ENCODE results near the gene GH1. TPM values are rescaled to one million over a fixed set of nuclear protein-coding genes. Genes with fewer than 3 reads are reported as not detected.

The GH1 gene
- total RNA-seq, 1 donor from 2014 or later, result not detected

GRCh38 chr17:63929860-63930766 lies 11.5 kb upstream of the GH1 start:
- Histone ChIP-seq H3K27me3 (ENCODE audit: control insufficient read depth, insufficient read depth, low read length) (peaks cover 2% of the 10 kb centered on the region), H3K36me3 (ENCODE audit: control insufficient read depth, insufficient read depth, low read length) (no peaks in the 10 kb centered on the region), H3K4me3 (ENCODE audit: low read depth, low read length) (no peak overlapping the region)
- DNase-seq (ENCODE audit: low read depth), result no peak
- TF ChIP-seq, protein P1, sequence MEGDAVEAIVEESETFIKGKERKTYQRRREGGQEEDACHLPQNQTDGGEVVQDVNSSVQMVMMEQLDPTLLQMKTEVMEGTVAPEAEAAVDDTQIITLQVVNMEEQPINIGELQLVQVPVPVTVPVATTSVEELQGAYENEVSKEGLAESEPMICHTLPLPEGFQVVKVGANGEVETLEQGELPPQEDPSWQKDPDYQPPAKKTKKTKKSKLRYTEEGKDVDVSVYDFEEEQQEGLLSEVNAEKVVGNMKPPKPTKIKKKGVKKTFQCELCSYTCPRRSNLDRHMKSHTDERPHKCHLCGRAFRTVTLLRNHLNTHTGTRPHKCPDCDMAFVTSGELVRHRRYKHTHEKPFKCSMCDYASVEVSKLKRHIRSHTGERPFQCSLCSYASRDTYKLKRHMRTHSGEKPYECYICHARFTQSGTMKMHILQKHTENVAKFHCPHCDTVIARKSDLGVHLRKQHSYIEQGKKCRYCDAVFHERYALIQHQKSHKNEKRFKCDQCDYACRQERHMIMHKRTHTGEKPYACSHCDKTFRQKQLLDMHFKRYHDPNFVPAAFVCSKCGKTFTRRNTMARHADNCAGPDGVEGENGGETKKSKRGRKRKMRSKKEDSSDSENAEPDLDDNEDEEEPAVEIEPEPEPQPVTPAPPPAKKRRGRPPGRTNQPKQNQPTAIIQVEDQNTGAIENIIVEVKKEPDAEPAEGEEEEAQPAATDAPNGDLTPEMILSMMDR (IDR thresholded peaks at IDR 0.05; ENCODE audit: insufficient read depth, low read length, poor library complexity, severe bottlenecking), result no peak

DNA sequence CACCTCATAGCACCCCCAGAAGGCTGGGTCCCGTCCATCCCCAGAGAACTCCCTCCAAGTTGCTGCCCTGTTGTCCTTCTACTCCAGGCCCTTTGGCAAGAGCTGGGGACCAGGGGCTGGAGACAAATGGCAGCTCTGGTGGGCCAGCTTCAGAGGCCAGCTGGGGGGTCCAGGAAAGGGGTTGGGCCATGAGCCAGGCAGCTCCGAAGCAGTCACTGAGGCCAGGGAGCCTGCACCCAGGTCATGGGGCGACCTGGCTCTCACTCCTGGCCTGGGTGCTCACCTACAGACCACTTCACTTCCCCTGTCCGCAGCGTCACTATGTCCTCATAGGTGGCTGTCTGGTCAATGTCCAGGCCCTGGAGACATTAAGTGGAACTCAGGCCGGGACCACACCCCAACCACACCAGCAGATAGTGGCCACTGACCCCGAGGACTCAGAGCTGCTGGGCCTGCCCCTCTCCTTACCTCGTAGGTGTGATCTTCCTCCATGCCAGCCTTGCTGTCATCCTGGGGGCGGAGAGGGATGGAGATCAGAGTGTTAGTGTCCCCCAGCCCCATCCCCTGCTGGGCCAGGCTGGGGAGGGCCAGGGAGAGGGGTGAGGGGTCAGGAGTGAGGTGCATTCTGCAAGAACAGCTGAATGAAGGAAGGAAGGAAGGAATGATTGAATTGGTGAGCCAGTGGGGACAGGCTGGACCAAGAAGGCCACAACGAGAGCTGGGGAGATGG lies 10.5 kb upstream of the GH1 start:
- no peak overlapping the region for H3K4me3 ChIP-seq (ENCODE audit: low read depth, low read length)

DNA sequence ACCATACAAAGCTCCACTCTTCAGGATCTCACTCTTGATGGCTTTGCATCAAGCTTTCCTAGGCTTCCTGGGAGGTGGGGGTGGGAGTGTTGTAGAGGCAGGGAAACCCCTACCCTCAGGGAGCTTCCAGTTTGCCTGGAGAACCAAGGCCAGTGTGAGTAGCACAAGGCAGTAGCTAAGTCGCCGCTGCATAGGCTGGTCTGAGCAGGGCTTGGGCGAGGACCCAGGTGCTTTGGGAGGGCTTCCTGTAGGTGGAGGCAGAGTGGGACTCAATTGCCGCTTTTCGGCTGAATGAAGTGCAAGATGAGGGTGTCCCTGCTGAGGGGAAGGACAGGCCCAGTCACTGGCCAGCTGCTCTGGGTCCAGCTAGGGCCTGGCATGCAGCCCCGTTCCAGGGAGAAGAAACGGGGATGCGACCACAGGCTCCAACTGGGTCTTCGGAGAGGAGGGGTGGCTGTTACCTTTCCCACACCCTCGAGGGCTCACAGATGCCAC lies 9.6 kb upstream of the GH1 start:
- TF ChIP-seq, protein P1 (IDR thresholded peaks at IDR 0.05; ENCODE audit: insufficient read depth, low read length, poor library complexity, severe bottlenecking), result no peak
- no peak overlapping the region for H3K4me3 ChIP-seq (ENCODE audit: low read depth, low read length)
- H3K36me3 ChIP-seq (ENCODE audit: control insufficient read depth, insufficient read depth, low read length), result no peaks in the 10 kb centered on the region
- H3K27me3 ChIP-seq (ENCODE audit: control insufficient read depth, insufficient read depth, low read length), result no peaks in the 10 kb centered on the region
- DNase-seq (ENCODE audit: low read depth), result no peak

More for the DNA sequence above, 10.5 kb upstream of the GH1 start:
- no peak for DNase-seq (ENCODE audit: low read depth)
- Histone ChIP-seq H3K27me3 (ENCODE audit: control insufficient read depth, insufficient read depth, low read length) (no peaks in the 10 kb centered on the region), H3K36me3 (ENCODE audit: control insufficient read depth, insufficient read depth, low read length) (no peaks in the 10 kb centered on the region)
- TF ChIP-seq, protein P1 (IDR thresholded peaks at IDR 0.05; ENCODE audit: insufficient read depth, low read length, poor library complexity, severe bottlenecking), result no peak

GRCh38 chr17:63927464-63928171 lies 9.0 kb upstream of the GH1 start:
- DNase-seq (ENCODE audit: low read depth), result no peak
- TF ChIP-seq, protein P1 (IDR thresholded peaks at IDR 0.05; ENCODE audit: insufficient read depth, low read length, poor library complexity, severe bottlenecking), result no peak

GRCh38 chr17:63926164-63926563 lies 7.5 kb upstream of the GH1 start:
- Histone ChIP-seq H3K27me3 (ENCODE audit: control insufficient read depth, insufficient read depth, low read length) (no peaks in the 10 kb centered on the region), H3K36me3 (ENCODE audit: control insufficient read depth, insufficient read depth, low read length) (no peaks in the 10 kb centered on the region), H3K4me3 (ENCODE audit: low read depth, low read length) (no peak overlapping the region)
- DNase-seq (ENCODE audit: low read depth), result no peak
- TF ChIP-seq, protein P1 (IDR thresholded peaks at IDR 0.05; ENCODE audit: insufficient read depth, low read length, poor library complexity, severe bottlenecking), result no peak

More at GRCh38 chr17:63927464-63928171, 9.0 kb upstream of the GH1 start:
- H3K4me3 ChIP-seq (ENCODE audit: low read depth, low read length), result no peak overlapping the region
- no peaks in the 10 kb centered on the region for H3K27me3 ChIP-seq (ENCODE audit: control insufficient read depth, insufficient read depth, low read length)
- no peaks in the 10 kb centered on the region for H3K36me3 ChIP-seq (ENCODE audit: control insufficient read depth, insufficient read depth, low read length)
